Amygdala (tissue), 56 donors: ENCODE results near the gene GLA.

ENCODE experiments used
- DNase-seq, 56 donors: peaks; one replicate each; lab custom pipeline; 2025; lab: John Stamatoyannopoulos, UW

Gene GLA

DNA sequence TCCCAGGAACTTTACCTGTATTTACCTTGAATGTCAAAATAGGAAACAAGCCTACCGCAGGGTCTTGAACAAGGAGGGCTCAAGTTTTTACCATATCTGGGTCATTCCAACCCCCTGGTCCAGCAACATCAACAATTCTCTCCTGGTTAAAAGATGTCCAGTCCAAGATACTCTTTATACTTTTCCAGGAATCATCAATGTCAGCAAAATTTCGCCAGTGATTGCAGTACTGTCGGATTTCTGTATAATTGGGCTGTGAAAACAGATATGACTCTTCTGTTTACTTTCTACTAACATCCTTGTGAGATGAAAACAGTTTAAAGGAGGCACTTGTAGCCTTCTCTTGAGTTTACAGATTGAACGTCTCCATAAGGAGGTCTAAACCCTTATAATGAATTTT lies 9.0 kb downstream of the GLA start:
- DNase-seq, result no peak

DNA sequence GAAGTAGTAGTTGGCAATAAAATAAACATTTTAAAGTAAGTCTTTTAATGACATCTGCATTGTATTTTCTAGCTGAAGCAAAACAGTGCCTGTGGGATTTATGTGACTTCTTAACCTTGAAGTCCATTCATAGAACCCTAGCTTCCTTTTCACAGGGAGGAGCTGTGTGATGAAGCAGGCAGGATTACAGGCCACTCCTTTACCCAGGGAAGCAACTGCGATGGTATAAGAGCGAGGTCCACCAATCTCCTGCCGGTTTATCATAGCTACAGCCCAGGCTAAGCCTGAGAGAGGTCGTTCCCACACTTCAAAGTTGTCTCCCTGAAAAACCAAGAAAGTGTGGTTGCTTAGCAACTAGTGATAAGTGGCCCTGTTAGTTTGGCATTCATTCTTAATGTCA lies 9.9 kb downstream of the GLA start:
- no peak for DNase-seq

DNA sequence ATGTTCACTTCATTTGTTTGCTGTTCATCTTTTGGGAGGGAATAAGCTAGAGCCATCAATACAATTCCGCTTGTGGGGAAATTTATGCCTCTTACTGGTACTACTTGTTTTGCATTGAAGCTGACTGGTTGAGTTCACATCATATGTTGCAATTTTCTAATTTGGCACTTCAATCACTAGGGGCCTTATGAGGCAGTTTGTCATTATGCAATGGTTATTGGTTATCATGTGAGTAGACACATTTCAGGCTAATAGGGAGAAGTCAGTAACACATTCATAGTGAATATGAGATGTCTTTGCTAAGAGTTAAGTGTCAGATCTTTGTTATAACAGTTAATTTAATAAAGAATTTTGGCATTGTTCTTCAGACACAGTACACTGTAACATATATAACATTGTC lies 11.9 kb downstream of the GLA start:
- DNase-seq, result no peak

DNA sequence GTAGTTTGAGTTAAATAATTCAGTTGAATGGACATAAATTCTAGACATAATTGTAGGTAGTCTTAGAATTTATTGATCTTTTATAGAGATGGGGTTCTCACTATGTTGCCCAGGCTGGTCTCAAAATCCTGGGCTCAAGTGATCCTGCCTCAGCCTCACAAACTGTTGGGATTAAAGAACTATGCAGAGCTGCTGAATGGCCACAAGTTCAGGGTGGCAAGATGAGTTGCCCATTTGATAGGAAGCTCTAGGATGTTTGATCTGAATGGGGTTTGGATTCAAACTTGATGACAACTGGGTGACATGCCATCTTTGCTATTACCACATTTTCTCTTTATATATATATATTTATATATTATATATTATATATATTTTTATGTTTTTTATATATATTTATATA lies 13.4 kb downstream of the GLA start:
- no peak for DNase-seq

DNA sequence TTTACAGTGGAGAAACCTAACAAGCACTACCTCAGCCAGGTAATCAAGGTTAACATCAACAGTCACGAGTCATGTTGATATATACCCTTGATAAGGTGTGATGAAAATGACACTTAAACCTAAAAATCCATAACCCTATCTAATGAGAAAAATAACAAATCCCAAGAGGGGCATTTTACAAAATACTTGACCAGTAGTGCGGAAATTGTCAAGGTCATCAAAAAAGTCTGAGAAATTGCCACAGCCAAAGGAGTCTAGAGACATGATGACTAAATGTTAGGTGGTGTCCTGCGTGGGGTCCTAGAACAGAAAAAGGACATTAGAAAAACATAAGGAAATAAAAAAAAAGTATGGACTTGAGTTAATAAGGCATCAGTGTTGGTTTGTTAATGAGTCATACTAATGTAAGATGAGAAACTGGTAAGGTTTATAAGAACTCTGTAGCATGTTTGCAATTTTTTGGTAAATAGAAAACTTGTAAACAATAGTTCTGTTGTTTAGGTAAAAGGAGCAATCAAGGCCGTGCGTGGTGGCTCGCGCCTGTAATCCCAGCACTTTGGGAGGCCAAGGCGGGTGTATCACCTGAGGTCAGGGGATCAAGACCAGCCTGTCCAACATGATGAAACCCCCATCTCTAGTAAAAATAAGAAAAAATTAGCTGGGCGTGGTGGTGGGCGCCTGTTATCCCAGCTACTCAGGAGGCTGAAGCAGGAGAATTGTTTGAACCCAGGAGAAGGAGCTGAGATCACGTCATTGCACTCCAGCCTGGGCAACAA lies 14.0 kb downstream of the GLA start:
- no peak for DNase-seq

DNA sequence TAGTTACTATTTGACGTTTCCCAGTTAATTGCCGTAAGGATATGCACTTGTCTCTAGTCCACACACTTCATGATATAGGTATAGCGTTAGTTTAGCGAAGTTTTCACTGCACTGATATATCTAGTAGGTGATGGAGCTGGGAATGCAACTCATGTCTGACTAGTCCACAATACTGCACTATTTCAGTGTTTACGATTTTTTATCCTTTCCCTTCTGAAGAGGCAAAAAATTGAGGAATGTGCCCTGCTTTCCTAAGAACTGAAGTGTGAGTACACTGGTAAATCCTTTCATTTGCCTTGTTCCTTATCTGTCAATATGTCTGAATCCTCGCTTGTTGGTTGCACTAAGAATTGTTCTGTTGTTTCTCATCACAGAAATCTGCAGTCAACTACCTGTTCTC lies 15.9 kb downstream of the GLA start:
- no peak for DNase-seq

DNA sequence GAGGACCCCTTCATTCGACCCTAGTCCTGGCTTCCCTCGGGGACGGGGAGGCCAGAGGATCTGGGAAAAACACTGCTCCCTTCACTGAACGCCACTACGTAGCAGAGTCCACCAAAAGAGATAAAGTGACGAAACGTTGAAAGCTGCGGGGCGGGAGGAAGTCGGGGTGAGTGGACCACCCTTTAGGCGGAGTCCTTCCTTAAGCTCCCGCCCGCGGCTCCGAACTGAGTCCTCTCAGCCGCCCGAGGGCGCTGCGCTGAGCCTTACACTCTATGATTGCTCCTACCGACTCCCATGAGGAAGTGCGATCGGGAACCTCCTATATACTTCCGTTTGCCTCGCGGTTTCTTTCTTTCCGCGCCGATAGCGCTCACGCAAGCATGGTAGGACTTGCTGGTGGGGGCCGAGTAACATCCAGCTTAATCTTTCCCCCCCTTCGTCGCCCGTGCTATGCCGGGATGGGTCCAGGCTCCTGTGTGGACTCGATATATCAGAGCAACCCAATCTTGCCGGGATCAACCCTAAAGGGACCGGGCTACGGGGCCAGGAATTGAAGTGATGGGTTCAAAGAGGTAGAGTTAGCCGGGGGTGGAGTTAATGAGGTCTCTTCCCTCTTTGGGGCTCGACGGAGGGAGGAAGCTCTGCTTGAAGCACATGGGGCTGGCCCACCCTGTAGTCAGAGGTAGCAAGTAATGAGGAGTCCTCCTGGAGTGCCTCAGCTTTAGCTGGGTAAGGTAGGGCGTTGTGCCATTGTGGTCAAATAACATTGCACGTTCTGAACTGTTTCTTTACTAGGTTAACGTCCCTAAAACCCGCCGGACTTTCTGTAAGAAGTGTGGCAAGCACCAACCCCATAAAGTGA lies 16.8 kb downstream of the GLA start, which contains the start of gene RPL36A:
Gene RPL36A, plus strand, starts transcription at position 348 of the 862 bp plus-strand sequence. Its CDS starts 33 bp downstream, at position 381.
- peak in 55 of 56 donors; percentile 1 to 88 (median 61) for DNase-seq

DNA sequence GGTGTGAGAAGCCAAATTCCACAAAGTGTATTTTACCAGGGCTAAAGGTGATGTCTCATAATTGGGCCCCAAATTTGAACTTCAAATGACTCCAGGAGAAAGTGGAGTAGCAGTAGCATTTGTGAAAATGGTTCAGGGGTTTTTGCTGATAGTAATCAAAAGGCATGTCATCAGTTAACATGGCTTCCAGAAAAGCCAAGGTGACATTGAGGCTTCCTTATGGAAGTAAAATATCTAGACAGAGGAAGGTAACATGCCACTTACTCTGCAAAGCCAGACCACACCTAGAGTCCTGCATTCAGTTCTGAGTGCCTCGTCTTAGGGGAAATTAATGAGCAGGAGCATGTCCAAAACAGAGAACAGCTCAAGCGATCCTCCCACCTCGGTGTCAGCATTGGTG lies 19.1 kb downstream of the GLA start:
- DNase-seq, result no peak

DNA sequence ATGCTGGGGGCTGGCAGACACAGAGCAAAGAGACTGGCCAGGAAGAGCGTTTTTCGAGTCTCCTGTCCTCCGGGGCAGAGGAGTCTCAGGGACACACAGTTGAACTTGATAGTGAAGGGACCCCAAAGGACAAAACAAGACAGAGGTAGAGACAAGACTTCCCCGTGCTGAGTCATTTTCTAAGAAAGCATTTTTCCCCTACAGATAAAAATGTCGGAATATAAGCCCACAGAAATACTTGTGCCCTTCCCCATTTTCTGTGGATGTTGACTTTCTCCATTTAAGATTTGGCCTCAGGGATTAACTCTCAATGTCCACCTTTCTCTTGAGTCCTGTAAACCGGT lies 21.2 kb downstream of the GLA start:
- DNase-seq, result no peak

DNA sequence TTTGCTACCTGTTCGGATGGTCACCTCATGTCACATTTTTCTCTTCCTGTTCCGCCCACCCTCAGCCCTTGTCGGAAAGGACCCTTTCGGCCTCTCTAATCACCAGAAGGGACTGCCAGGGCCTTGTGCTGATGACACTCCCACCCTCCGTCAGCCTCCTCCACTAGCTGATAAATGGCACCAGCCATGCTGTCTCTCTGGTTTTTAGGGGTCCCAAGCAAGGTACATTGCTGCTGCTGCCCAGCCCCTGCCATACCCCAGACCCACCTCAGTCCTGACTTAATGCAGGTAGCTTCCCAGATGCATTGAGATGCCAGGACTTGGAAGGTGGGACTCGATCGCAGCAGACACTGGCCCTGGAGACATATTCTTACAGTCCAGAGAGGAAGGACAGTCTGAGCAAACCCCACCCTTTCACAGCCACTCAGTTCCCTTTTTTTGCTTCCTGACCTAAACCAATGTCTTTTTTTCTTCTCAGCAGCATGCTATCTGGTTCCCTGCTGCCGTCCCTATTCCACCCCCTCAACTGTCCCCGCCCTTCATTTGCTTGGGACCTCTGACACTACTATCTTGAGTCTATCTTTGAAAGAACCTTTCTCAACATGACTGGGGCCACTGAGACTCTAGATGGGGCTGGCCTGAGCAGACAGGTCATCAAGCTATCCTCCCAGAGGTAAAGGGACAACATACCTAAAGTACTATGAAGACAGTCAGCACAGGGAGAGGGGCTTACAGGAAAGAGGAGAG lies 21.8 kb downstream of the GLA start, which contains the start of gene BTK:
Gene BTK, minus strand, starts transcription at position 397 of the 747 bp plus-strand sequence. CDS start 10,907 bp downstream, outside the sequence.
- DNase-seq, result peak in 7 of 56 donors; percentile 0 to 27 (median 0)

DNA sequence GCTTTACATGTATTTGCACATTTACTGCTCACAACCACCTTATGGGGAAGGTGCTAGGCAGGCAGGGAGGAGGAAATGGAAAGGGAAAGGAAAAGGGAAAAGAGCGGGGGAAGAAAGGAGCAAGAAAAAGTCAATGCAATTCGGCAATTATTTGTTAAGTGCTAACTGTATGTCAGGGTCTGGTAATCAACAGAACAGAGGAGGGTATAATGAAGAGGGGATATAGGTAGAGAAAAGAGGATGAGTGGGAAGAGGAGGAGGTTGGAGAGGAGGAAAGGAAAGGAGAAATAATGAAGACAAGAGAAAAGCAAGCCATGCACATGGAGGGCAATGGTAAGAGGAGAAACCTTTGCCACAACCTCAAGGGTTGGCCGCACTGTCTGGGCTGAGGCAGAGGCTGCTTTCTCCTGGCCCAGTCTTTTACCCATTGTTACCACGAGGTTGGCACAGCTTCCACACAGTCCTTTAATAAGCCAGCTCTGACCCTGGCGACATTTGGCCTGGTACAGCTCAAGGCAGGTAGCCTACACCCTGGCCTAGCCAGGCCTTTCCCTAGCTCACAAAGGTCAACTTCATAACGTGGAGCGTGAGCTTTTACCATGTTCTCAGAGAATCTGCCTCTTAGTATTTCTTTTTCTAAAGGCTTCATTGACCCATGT lies 22.6 kb downstream of the GLA start:
- DNase-seq, result no peak

DNA sequence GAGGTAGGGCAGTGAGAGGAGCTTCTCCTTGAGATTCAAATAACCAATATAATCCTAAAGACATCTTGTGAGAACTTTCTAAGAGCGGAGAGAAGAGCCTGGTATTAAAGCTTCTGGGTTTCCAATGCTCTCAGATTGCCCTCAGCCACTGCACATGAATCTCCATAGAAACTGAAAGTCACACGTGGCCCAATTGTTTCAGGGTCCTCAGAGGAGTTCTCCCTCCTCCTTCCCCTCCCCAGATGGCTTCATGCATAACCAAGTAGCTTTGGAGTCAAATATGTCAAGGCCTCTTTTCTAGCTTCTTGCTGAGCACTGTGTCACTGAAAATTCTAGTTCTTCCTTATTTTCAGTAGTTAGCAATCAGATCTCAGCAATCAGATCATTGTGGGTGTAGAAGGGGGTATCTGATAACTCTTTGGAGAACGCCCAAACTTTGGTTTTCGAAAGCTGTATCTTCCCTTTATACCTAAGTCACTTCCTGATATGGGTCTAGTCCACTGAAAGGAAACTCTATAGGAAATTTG lies 24.0 kb downstream of the GLA start:
- no peak for DNase-seq

DNA sequence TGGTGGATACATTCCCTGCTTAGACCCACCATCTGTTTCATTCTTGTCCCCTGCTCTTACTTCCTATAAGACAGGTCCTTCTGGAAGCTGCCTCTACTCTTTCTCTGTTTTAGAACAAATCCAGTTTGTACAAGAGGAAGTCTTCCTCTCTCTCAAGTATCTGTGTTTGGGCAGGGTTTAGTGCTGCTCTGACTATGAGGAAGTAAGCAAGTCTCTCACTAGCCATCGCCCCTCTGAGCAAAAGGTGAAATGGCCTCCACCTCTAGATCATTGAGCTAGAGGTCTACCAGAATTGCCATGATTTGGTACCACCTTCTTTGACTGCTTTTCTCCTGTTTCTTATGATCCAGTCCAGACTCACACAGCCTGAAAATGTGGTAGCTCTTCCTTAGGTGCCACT lies 30.2 kb downstream of the GLA start:
- DNase-seq, result peak in 1 of 56 donors; percentile 0

DNA sequence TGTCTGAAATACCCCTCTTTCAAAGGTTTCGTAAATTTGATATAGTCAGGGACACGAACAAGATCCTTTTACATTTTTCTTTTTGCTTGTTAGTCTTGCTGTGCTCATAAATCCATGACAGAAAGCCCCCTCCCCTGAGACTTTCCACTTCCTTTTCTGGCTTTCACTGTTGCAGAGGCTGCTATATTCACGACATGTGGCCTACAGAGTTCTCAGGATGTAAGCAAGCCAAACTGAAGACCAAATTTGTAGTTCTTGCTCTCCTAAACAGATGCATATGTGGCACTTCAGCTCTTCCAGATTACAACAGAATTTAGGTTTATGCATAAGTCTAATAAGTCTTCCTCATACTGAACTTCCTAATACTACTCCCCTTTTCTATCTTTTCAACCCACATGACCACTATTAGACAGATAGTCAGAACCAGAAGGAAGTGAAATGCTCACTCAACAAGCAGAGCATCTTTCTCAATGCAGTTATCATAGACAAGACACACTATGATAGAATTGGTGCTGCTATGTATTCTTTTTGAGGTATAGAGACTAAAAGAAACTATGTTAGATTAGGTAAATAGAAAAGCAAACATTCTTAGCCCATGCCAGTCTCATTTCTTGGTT lies 36.7 kb downstream of the GLA start:
- DNase-seq, result no peak

DNA sequence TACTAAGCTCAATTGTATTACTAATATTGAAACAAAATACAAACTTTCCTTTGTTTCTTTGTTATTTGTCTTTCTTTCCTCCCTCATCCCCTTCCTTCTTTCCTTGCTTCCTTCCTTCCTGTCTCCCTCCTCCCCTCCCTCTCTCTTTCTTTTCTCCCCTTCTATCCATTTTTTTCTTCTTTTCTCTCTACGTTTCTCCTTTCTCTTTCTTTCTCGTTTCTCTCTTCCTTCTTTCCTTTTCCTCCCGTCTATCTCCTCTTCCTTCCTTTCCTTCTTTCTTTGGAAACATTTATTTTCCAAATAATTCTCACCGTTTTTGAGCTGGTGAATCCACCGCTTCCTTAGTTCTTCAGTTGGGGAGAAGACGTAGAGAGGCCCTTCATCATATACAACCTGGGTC lies 38.0 kb downstream of the GLA start:
- no peak for DNase-seq

DNA sequence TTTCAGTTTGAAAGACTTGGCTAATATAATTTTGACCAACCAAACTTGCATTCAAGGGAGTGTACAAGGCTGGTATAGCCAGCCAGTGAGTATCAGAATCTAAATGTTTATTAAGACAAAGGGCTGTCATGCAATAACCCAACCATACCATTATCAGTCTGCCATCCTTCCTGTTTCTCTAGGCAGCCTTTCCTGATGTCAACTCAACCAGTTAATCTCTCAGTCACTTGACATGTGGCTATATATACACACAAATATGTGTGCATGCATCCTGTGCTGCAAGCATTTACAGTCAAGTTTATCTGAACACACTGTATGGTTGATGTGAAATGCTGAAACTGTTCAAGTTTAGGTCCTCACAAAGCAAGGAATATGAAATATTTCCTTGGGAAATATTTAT lies 38.9 kb downstream of the GLA start:
- DNase-seq, result no peak

DNA sequence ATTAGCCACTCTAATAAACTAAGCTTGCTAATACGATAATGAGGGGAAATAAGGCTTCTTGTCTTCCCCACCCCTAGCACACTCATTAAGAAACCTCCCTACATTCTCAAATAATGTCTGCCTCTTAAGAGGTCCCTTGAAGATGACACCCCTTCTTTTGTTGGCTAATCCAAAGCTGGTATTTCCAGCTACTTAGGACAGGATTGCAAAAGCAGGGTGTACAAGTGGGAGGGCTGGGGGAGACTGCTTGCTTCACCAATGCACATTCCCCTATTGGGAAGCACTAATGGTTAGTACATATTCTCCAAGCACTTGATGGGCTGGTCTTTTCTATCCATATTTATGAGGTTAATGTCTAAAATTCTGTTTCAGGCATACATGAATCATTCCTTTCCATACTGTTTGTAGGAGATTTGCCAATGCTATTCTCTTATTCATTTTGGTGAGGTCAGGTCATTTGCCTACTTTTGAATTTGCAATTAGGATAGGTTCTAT lies 42.4 kb downstream of the GLA start:
- no peak for DNase-seq

DNA sequence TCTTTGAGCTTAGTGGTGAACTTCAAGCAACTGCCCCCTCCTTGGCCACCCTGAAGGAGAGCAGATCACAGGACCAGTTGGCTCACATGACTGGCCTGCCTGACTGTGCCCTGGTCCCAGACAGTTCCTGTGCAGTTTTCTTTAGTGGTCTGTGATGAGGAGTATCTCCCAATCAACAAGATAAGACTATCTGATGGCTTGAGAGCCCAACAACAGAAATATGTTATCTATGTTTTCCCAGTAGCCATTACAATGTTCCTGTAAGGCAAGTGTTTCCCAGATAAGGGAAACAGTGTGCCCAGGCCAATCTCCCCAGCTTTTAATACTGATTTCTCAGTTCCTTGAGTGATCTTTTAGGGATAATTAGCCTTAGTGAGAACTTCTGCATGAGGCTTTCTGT lies 45.0 kb downstream of the GLA start:
- no peak for DNase-seq

DNA sequence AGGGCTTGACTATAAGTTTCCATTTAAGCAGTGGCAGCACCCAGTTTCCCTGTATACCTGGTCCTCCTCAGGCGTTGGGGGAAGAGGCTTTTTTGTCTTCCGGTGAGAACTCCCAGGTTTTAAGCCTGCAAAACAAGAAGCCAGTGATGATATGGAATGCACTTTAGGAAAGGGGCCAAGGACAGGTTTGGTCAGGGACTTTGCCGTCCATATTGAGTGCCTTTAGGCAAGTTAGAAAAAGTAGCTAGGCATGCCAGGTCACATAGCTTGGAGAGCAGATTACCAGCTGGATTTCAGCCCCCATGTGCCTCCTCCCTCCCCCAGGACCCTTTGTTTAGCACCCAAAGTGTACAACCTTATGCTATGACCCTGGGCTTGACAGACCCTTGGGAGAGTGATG lies 45.6 kb downstream of the GLA start:
- no peak for DNase-seq

DNA sequence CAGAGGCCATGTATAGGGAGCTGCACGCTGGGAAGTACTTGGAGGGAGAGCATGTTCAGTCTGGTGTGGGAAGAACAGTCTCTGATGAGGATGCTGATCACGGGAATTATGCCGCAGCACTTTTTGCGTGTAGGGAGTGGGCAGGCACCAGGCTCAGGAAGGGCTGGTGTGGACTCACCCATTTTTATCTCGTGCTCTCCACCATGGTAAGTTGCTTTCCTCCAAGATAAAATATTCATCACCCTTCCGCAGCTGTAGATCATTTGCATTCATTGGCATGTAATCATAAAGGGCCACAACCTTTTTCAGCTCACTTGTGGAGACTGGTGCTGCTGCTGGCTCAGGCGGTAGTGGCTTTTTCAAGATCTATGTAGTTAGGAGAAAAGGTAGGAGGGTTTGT lies 47.3 kb downstream of the GLA start:
- DNase-seq, result no peak
